K562 (cell line): Measurements from ENCODE around the gene ETS2. TPM values are rescaled to one million over a fixed set of nuclear protein-coding genes. Genes with fewer than 3 reads are reported as not detected.

ENCODE experiments used
- ATAC-seq: fragments of 200-7000 bp; cut with Tn5 transposase; 3 replicates; pipeline ENCODE4 v1.9.1; 2020; ENCODE audit warnings: moderate library complexity
- BruUV-seq: library from RNA; stranded (reverse); fragments of 400-500 nt; replicated peaks from 2 replicates; lab custom pipeline; 2021; lab: Mats Ljungman, UMichigan
- CTCF ChIA-PET: fragments of 300-600 bp; formaldehyde crosslinking; extraction: SDS; loops from one replicate; lab custom pipeline; 2021; ENCODE audit warnings: low intra/inter-chr PET ratio; lab: Yijun Ruan, JAX
- POLR2A ChIA-PET: fragments of 300-600, 350-650 bp; sonication (Branson Sonifier 250); formaldehyde crosslinking; extraction: SDS; loops from one replicate; lab custom pipeline; 2021; ENCODE audit warnings: antibody characterized with exemption, inconsistent platforms; lab: Yijun Ruan, JAX
- DNase-seq, 4 experiments: peaks; one replicate each; pipeline versions ENCODE4 v3.0.0 to v3.0.0-alpha.2; 2011 to 2018; ENCODE audit warnings: low spot score in 3 of 4, mixed read lengths in 3 of 4; ENCODE audit errors: extremely low read depth in 1 of 4
- FAIRE-seq: peaks from 2 replicates; lab custom pipeline; 2011; peaks lifted over from hg19 to GRCh38; lab: Jason Lieb, UNC
- H2AFZ ChIP-seq: 2 replicates; pipeline ENCODE4 v1.6.0; 2011; ENCODE audit warnings: low read depth, low read length, control low read depth, inconsistent platforms
- H3K27ac ChIP-seq: fragments of 200-600 bp; 3 replicates; pipeline ENCODE4 v1.8.0; 2011; ENCODE audit warnings: low read depth, mild to moderate bottlenecking, control low read depth, inconsistent platforms, low read length, moderate library complexity, mixed read lengths; ENCODE audit errors: extremely low read depth
- H3K27me3 ChIP-seq, 2 experiments: fragments of 300-600 bp in 1 of 2; 2 replicates in 1 of 2; 3 replicates in 1 of 2; pipeline versions ENCODE4 v1.6.0 to v1.8.0; 2011; ENCODE audit warnings: inconsistent platforms in 2 of 2, low read length in 2 of 2, mild to moderate bottlenecking in 1 of 2, mixed read lengths in 1 of 2, moderate library complexity in 1 of 2; ENCODE audit not compliant: control insufficient read depth in 2 of 2, insufficient read depth in 2 of 2
- H3K36me3 ChIP-seq: fragments of 300-600 bp; 3 replicates; pipeline ENCODE4 v1.8.0; 2011; ENCODE audit warnings: mild to moderate bottlenecking, low read length, inconsistent platforms; ENCODE audit not compliant: control insufficient read depth, insufficient read depth
- H3K4me1 ChIP-seq, 2 experiments: fragments of 200-600 bp in 1 of 2; replicated peaks in 1 of 2; 2 replicates in 1 of 2; 3 replicates in 1 of 2; pipeline versions ENCODE4 v1.5.1 to v1.8.0; 2011; ENCODE audit warnings: inconsistent platforms in 2 of 2, low read length in 2 of 2, mild to moderate bottlenecking in 1 of 2, mixed read lengths in 1 of 2, moderate library complexity in 1 of 2; ENCODE audit not compliant: control insufficient read depth in 2 of 2, insufficient read depth in 2 of 2
- H3K4me2 ChIP-seq: 2 replicates; pipeline ENCODE4 v1.6.1; 2011; ENCODE audit warnings: low read length, control low read depth, inconsistent platforms, mixed read lengths; ENCODE audit not compliant: insufficient read depth
- H3K4me3 ChIP-seq: fragments of 200-600 bp; sonication (generic), shearing (Covaris generic); 2 replicates; pipeline ENCODE4 v1.5.1; 2016; ENCODE audit warnings: control low read depth, inconsistent platforms
- H3K79me2 ChIP-seq: fragments of 200-600 bp; 3 replicates; pipeline ENCODE4 v1.8.0; 2011; ENCODE audit warnings: low read length, inconsistent platforms; ENCODE audit not compliant: control insufficient read depth, insufficient read depth
- H3K9ac ChIP-seq, 2 experiments: 2 replicates each; pipeline versions ENCODE4 v1.6.0 to v1.6.1; 2011; ENCODE audit warnings: low read depth in 2 of 2, low read length in 2 of 2, control low read depth in 1 of 2, inconsistent platforms in 1 of 2, mild to moderate bottlenecking in 1 of 2, mixed read lengths in 1 of 2; ENCODE audit not compliant: insufficient read depth in 1 of 2
- H3K9me1 ChIP-seq: one replicate; pipeline ENCODE4 v1.6.0; 2011; ENCODE audit warnings: inconsistent platforms, mild to moderate bottlenecking, low read length, moderate library complexity; ENCODE audit not compliant: control insufficient read depth, insufficient read depth
- H3K9me3 ChIP-seq: replicated peaks from 2 replicates; pipeline ENCODE4 v1.5.1; 2011; ENCODE audit warnings: low read depth, low read length, inconsistent platforms; ENCODE audit not compliant: control insufficient read depth, insufficient read depth
- H4K20me1 ChIP-seq: replicated peaks from 2 replicates; pipeline ENCODE4 v1.6.1; 2011; ENCODE audit warnings: low read length, inconsistent platforms, mixed read lengths; ENCODE audit not compliant: control insufficient read depth, insufficient read depth
- CXXC5 ChIP-seq: fragments of 250-450 bp; sonication (Bioruptor Pico); IDR thresholded peaks from 2 replicates; pipeline ENCODE4 v1.8.0; 2022; ENCODE audit warnings: inconsistent platforms, mild to moderate bottlenecking, moderate library complexity
- E2F1 ChIP-seq: sonication (generic); formaldehyde crosslinking; IDR thresholded peaks from 2 replicates; pipeline ENCODE4 v1.8.1; 2023; ENCODE audit warnings: mild to moderate bottlenecking, missing genetic modification reagents, moderate library complexity
- FOS ChIP-seq: IDR thresholded peaks from 3 replicates; pipeline ENCODE4 v1.6.1; 2011; ENCODE audit not compliant: insufficient read length; ENCODE audit errors: extremely low read depth
- HLTF ChIP-seq: fragments of 450-650 bp; IDR thresholded peaks from 2 replicates; pipeline ENCODE4 v1.6.1; 2016
- NR2C1 ChIP-seq, 2 experiments: fragments of 450-650 bp; IDR thresholded peaks; 2 replicates each; pipeline ENCODE4 v1.6.1; 2017; ENCODE audit warnings: mild to moderate bottlenecking in 2 of 2, antibody characterized with exemption in 1 of 2, inconsistent platforms in 1 of 2, missing compliant biosample characterization in 1 of 2, missing genetic modification characterization in 1 of 2
- RBBP5 ChIP-seq: fragments of 200-600 bp; sonication (generic); IDR thresholded peaks from 2 replicates; pipeline ENCODE4 v1.6.1; 2012; ENCODE audit warnings: borderline replicate concordance, mild to moderate bottlenecking, low read length, control low read depth, inconsistent platforms; ENCODE audit not compliant: insufficient read depth, poor library complexity, severe bottlenecking
- SPI1 ChIP-seq: IDR thresholded peaks from 2 replicates; pipeline ENCODE4 v1.6.1; 2011; ENCODE audit warnings: low read depth, low read length, control low read depth, borderline replicate concordance
- YBX1 ChIP-seq: fragments of 450-650 bp; IDR thresholded peaks from 2 replicates; pipeline ENCODE4 v1.7.1; 2016; ENCODE audit warnings: mild to moderate bottlenecking
- YY1 ChIP-seq, 3 experiments: IDR thresholded peaks; 2 replicates each; pipeline ENCODE4 v1.6.1; 2011; ENCODE audit warnings: low read length in 2 of 3, mild to moderate bottlenecking in 2 of 3, moderate library complexity in 2 of 3, borderline replicate concordance in 1 of 3, control low read depth in 1 of 3, low read depth in 1 of 3; ENCODE audit not compliant: insufficient read depth in 3 of 3, insufficient replicate concordance in 2 of 3, control insufficient read depth in 1 of 3, insufficient read length in 1 of 3; ENCODE audit errors: extremely low read depth in 1 of 3
- ZHX1 ChIP-seq: fragments of 150-350 bp; conservative IDR thresholded peaks from 2 replicates; pipeline ENCODE4 v1.6.1; 2014; ENCODE audit warnings: low read length
- ZNF668 ChIP-seq: fragments of 250-450 bp; sonication (Bioruptor Pico); IDR thresholded peaks from 2 replicates; pipeline ENCODE4 v1.8.0; 2022; ENCODE audit warnings: mild to moderate bottlenecking, inconsistent platforms
- WGBS: fragments of 100-300 bp; shearing (Covaris generic); methylation state at CpG from one replicate; pipeline ENCODE4 v1.1.6; 2016; ENCODE audit warnings: low coverage, mixed read lengths; ENCODE audit not compliant: insufficient coverage; ENCODE audit errors: missing lambda C conversion rate; 5-methylcytosine and 5-hydroxymethylcytosine counted together
- in situ Hi-C: fragments of 300-500 bp; cut with MboI; formaldehyde crosslinking; loops from 4 replicates; pipeline ENCODE4 v1.15.0; 2018; ENCODE audit warnings: inconsistent platforms, mixed read lengths
- intact Hi-C: fragments of 100-400 bp; cut with micrococcal nuclease; formaldehyde crosslinking; loops from 2 replicates; pipeline ENCODE4 v1.14.2; 2022
- polyA plus RNA-seq, 8 experiments: library from polyadenylated mRNA; depleted of rRNA in 4 of 8; stranded (reverse) in 5 of 8; unstranded in 3 of 8; fragments of >200 nt; fragmentation: Nextera tagmentation in 2 of 8; fragmentation: Illumina TruSeq in 1 of 8; extraction: Ambion mirVana in 2 of 8; extraction: Trizol in 1 of 8; gene quantifications; 2 replicates each; pipeline versions ENCODE4 v1.2.1 to v1.2.3, GENCODE V29; 2011 to 2014; ENCODE audit warnings: inconsistent platforms in 1 of 8, missing spikeins in 1 of 8
- total RNA-seq, 7 experiments: library from RNA; depleted of rRNA in 6 of 7; stranded (reverse); fragments of >200 nt in 6 of 7; fragmentation: Illumina TruSeq in 2 of 7; extraction: Trizol in 2 of 7; gene quantifications; 2 replicates each; pipeline versions ENCODE4 v1.2.1 to v1.2.3, GENCODE V29; 2011 to 2021; ENCODE audit warnings: low replicate concordance in 1 of 7
- TF ChIP-seq, protein P1 (sequence below): fragments of 250-450 bp; sonication (Bioruptor Pico); IDR thresholded peaks from 2 replicates; pipeline ENCODE4 v1.5.0; 2020; ENCODE audit warnings: mild to moderate bottlenecking

ETS2 gene
- total and polyA plus RNA-seq, 9 of the 15 experiments (the other 6 are each of a cell fraction or from before 2014, with no cell fraction given) = 1.7 to 24.4 (median 12.2) TPM

DNA sequence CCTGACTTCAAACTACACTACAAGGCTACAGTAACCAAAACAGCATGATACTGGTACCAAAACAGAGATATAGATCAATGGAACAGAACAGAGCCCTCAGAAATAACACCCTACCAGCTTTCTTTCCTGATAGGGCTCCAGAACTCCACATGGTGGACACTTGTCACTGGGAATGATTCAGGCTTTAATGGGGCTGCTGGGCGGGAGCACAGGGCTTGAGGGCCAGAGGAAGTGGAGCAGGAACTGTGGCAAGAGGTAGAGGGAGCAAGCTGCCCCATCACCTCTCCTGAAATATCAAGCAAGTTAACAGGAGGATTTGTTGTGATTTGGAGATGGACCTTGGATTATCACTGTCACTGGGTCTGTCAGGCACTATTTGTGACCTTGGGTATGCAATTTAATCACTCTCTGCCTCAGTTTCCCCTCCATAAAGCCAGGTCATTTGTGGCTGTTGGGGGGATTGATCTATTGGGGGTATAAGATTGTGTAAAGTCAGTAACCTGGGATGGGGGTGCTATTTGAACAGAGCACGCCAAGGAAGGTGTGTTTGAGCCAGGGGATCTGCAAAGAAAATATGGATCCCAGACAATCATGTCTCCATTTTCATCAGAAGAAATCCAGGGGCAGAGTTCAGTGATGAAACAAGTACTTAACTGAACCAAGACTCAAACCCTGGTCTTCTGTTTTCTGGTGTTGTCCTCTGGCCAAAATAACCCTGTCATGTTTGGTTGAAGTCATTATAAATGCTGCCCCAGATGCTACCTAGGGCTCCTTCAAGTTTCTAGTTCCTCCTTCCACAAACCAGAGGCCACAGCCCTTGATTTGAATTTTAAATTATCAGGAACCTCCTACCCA, 25.2 kb downstream of the ETS2 start:
- POLR2A ChIA-PET = interaction anchor here (0.6 to 2.1 kb wide), 18 partner anchors 8 to 352 kb away, joined by 3 to 15 read pairs (median 5); partner anchors contain the start of gene PSMG1
- peak; percentile 55; the same call in 1 of the 2 replicates for TF ChIP-seq ZNF668 (CRISPR knock-in tag)
- 0 out of 2 replicates have a peak, but pooled peaks have one; percentile 17 for TF ChIP-seq SPI1
- no peak for TF ChIP-seq ZHX1
- TF ChIP-seq HLTF = no peak
- TF ChIP-seq, protein P1, sequence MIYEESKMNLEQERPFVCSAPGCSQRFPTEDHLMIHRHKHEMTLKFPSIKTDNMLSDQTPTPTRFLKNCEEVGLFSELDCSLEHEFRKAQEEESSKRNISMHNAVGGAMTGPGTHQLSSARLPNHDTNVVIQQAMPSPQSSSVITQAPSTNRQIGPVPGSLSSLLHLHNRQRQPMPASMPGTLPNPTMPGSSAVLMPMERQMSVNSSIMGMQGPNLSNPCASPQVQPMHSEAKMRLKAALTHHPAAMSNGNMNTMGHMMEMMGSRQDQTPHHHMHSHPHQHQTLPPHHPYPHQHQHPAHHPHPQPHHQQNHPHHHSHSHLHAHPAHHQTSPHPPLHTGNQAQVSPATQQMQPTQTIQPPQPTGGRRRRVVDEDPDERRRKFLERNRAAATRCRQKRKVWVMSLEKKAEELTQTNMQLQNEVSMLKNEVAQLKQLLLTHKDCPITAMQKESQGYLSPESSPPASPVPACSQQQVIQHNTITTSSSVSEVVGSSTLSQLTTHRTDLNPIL (CRISPR knock-in tag) = no peak
- TF ChIP-seq YY1 (IDR thresholded peaks at IDR 0.05; ENCODE audit: borderline replicate concordance in 1 of 3, control insufficient read depth in 1 of 3, extremely low read depth in 1 of 3, insufficient read depth in 3 of 3, insufficient read length in 1 of 3, insufficient replicate concordance in 2 of 3, low read depth in 1 of 3, low read length in 2 of 3) = no peak
- no peak for TF ChIP-seq RBBP5
- 0 out of 2 replicates have a peak, but pooled peaks have one; percentile 23 for TF ChIP-seq CXXC5
- TF ChIP-seq NR2C1 (IDR thresholded peaks at IDR 0.05) = no peak
- TF ChIP-seq NR2C1 (tag; IDR thresholded peaks at IDR 0.05) = peak; percentile 67; the same call in 1 of the 2 replicates
- TF ChIP-seq FOS = no peak
- no peak for TF ChIP-seq E2F1 (CRISPR knock-in tag)
- no peak for TF ChIP-seq YBX1

More for the DNA sequence above, 25.2 kb downstream of the ETS2 start:
- H3K27ac ChIP-seq = peak overlapping the region; percentile 42; the same call in 2 of the 3 replicates
- in situ Hi-C loops = no loop called here
- DNase-seq (no peak), FAIRE-seq (peak; percentile 42), ATAC-seq (peak; percentile 70)
- no peak overlapping the region for H3K4me3 ChIP-seq
- H3K4me2 ChIP-seq = peak overlapping the region; percentile 28; the same call in 1 of the 2 replicates
- peaks cover 0 to 25% of the 10 kb centered on the region in 2 experiments; a peak in 3 of 5 replicates for H3K4me1 ChIP-seq
- H3K9me3 ChIP-seq = no peaks in the 10 kb centered on the region
- H4K20me1 ChIP-seq = no peaks in the 10 kb centered on the region
- 52% methylated on average over 2 of the region's 2 CpGs for WGBS
- intact Hi-C loops = loop anchor here (2.0 kb wide), 1 partner anchor 26 kb away; the partner anchor contains the start of gene ETS2
- CTCF ChIA-PET = no interaction called here
- H3K27me3 ChIP-seq = no peaks in the 10 kb centered on the region
- BruUV-seq = no TSS peak
- H3K36me3 ChIP-seq = no peaks in the 10 kb centered on the region
- H3K79me2 ChIP-seq = no peaks in the 10 kb centered on the region
- H3K9ac ChIP-seq = no peak overlapping the region
- H2AFZ ChIP-seq = peak overlapping the region; percentile 84
- H3K9me1 ChIP-seq = no peaks in the 10 kb centered on the region
